OCI-LY1 (cell line): ENCODE results near the gene RC3H1.
"Not testable (repeated sequence)": the region's sequence is repeated elsewhere in the genome, so short reads cannot be mapped to it uniquely, and the experiment has no call there.

ENCODE experiments used
- H2AFZ ChIP-seq: fragments of 200-600 bp; sonication (generic), shearing (Covaris generic); 2 replicates; pipeline ENCODE4 v1.6.0; 2014; ENCODE audit warnings: antibody characterized with exemption, mild to moderate bottlenecking, low read length
- H3F3A ChIP-seq: fragments of 200-600 bp; sonication (generic), shearing (Covaris generic); 2 replicates; pipeline ENCODE4 v1.6.0; 2014; ENCODE audit warnings: mild to moderate bottlenecking, antibody characterized with exemption, low read length, moderate library complexity; ENCODE audit not compliant: insufficient read depth
- H3K27ac ChIP-seq: fragments of 200-600 bp; sonication (generic); 2 replicates; pipeline ENCODE4 v1.5.1; 2014; ENCODE audit warnings: low read length, mixed run types, mild to moderate bottlenecking, low read depth; ENCODE audit not compliant: poor library complexity, severe bottlenecking
- H3K27me3 ChIP-seq: fragments of 200-600 bp; sonication (generic); 2 replicates; pipeline ENCODE4 v1.6.0; 2014; ENCODE audit warnings: antibody characterized with exemption, mild to moderate bottlenecking, low read length, moderate library complexity; ENCODE audit not compliant: insufficient read depth
- H3K36me3 ChIP-seq: fragments of 200-600 bp; sonication (generic); 2 replicates; pipeline ENCODE4 v1.6.1; 2014; ENCODE audit warnings: mild to moderate bottlenecking, antibody characterized with exemption, low read length, moderate library complexity, mixed read lengths; ENCODE audit not compliant: insufficient read depth
- H3K4me1 ChIP-seq: fragments of 200-600 bp; sonication (generic); 2 replicates; pipeline ENCODE4 v1.5.1; 2014; ENCODE audit warnings: mild to moderate bottlenecking, low read length, moderate library complexity; ENCODE audit not compliant: insufficient read depth, severe bottlenecking
- H3K4me2 ChIP-seq: fragments of 200-600 bp; sonication (generic), shearing (Covaris generic); 2 replicates; pipeline ENCODE4 v1.6.1; 2014; ENCODE audit warnings: low read length
- H3K4me3 ChIP-seq: fragments of 200-600 bp; sonication (generic); 2 replicates; pipeline ENCODE4 v1.5.1; 2014; ENCODE audit warnings: low read length, low read depth, mild to moderate bottlenecking, mixed read lengths; ENCODE audit not compliant: poor library complexity, severe bottlenecking
- H3K79me2 ChIP-seq: fragments of 200-600 bp; shearing (Covaris generic); 2 replicates; pipeline ENCODE4 v1.6.1; 2016; ENCODE audit warnings: mixed run types, low read length, mixed read lengths; ENCODE audit not compliant: insufficient read depth
- H3K9ac ChIP-seq: fragments of 200-600 bp; sonication (generic), shearing (Covaris generic); 2 replicates; pipeline ENCODE4 v1.6.1; 2014; ENCODE audit warnings: mild to moderate bottlenecking, low read length, mixed read lengths
- H3K9me2 ChIP-seq: fragments of 200-600 bp; sonication (generic), shearing (Covaris generic); 2 replicates; pipeline ENCODE4 v1.6.1; 2014; ENCODE audit warnings: low read depth, mild to moderate bottlenecking, low read length, mixed read lengths
- H3K9me3 ChIP-seq: fragments of 200-600 bp; shearing (Covaris generic); 2 replicates; pipeline ENCODE4 v1.6.1; 2014; ENCODE audit warnings: low read length, mixed read lengths
- H4K20me1 ChIP-seq: fragments of 200-600 bp; sonication (generic), shearing (Covaris generic); 2 replicates; pipeline ENCODE4 v1.6.0; 2016; ENCODE audit warnings: mild to moderate bottlenecking, low read length; ENCODE audit not compliant: insufficient read depth
- CTCF ChIP-seq: fragments of 200-600 bp; sonication (generic), shearing (Covaris generic); IDR thresholded peaks from 2 replicates; pipeline ENCODE4 v1.5.1; 2017; ENCODE audit warnings: mild to moderate bottlenecking, antibody characterized with exemption, low read length, moderate library complexity, mixed read lengths
- EZH2 ChIP-seq: fragments of 200-600 bp; sonication (generic), shearing (Covaris generic); IDR thresholded peaks from 2 replicates; pipeline ENCODE4 v1.8.0; 2017; ENCODE audit warnings: borderline replicate concordance, mixed run types, mild to moderate bottlenecking, antibody characterized with exemption, low read length, moderate library complexity, mixed read lengths

The RC3H1 gene

GRCh38 chr1:173986951-173987350 lies 35.2 kb downstream of the RC3H1 start:
- Histone ChIP-seq H3K4me3 (no peak overlapping the region), H3K4me1 (no peaks in the 10 kb centered on the region), H3F3A (no peaks in the 10 kb centered on the region), H3K4me2 (no peak overlapping the region), H3K27ac (no peak overlapping the region), H3K9me3 (no peaks in the 10 kb centered on the region), H2AFZ (no peak overlapping the region), H3K79me2 (no peaks in the 10 kb centered on the region), H3K9ac (no peak overlapping the region), H4K20me1 (no peaks in the 10 kb centered on the region), H3K27me3 (no peaks in the 10 kb centered on the region), H3K9me2 (no peaks in the 10 kb centered on the region), H3K36me3 (peaks cover 72% of the 10 kb centered on the region)
- TF ChIP-seq CTCF = no peak
- no peak for TF ChIP-seq EZH2

GRCh38 chr1:173970252-173970651 lies 51.9 kb downstream of the RC3H1 start:
- Histone ChIP-seq H3K9ac (no peak overlapping the region), H3K4me1 (no peaks in the 10 kb centered on the region), H4K20me1 (no peaks in the 10 kb centered on the region), H2AFZ (no peak overlapping the region), H3F3A (no peaks in the 10 kb centered on the region), H3K9me2 (no peaks in the 10 kb centered on the region), H3K9me3 (no peaks in the 10 kb centered on the region), H3K27ac (no peak overlapping the region), H3K4me3 (no peak overlapping the region), H3K36me3 (peaks cover 74% of the 10 kb centered on the region), H3K4me2 (no peak overlapping the region), H3K27me3 (no peaks in the 10 kb centered on the region), H3K79me2 (no peaks in the 10 kb centered on the region)
- TF ChIP-seq EZH2 = no peak
- TF ChIP-seq CTCF = no peak

GRCh38 chr1:173965896-173966295 lies 56.3 kb downstream of the RC3H1 start:
- H4K20me1 ChIP-seq, H2AFZ ChIP-seq, H3K27me3 ChIP-seq, H3F3A ChIP-seq, H3K4me2 ChIP-seq, H3K79me2 ChIP-seq, H3K4me3 ChIP-seq, H3K9me2 ChIP-seq, H3K4me1 ChIP-seq, H3K9me3 ChIP-seq, H3K9ac ChIP-seq, H3K27ac ChIP-seq: not testable (repeated sequence)
- peaks cover 85% of the 10 kb centered on the region for H3K36me3 ChIP-seq

- H3K4me1 ChIP-seq = no peaks in the 10 kb centered on the region
- H3F3A ChIP-seq = no peaks in the 10 kb centered on the region; the same call in 1 of the 2 replicates
- H4K20me1 ChIP-seq = no peaks in the 10 kb centered on the region
- H3K79me2 ChIP-seq = no peaks in the 10 kb centered on the region
- TF ChIP-seq CTCF = no peak
- TF ChIP-seq EZH2 = no peak
- H3K27ac ChIP-seq = no peak overlapping the region
- no peak overlapping the region for H3K9ac ChIP-seq
- no peak overlapping the region for H3K4me2 ChIP-seq
- H2AFZ ChIP-seq = no peak overlapping the region
- no peak overlapping the region for H3K4me3 ChIP-seq
- H3K9me2 ChIP-seq = no peaks in the 10 kb centered on the region
- H3K9me3 ChIP-seq = no peaks in the 10 kb centered on the region
- no peaks in the 10 kb centered on the region for H3K27me3 ChIP-seq
- peaks cover 91% of the 10 kb centered on the region for H3K36me3 ChIP-seq
These were observed 58.7 kb downstream of the RC3H1 start for GRCh38 chr1:173963477-173963876.
